ENCODE measurements around the gene CACNB2. TPM values are rescaled to one million over a fixed set of nuclear protein-coding genes. Genes with fewer than 3 reads are reported as not detected.
A peak's percentile ranks its signal among the peaks of the same experiment; 100 is the strongest.

The CACNB2 gene
- total RNA-seq, 1 donor from 2014 or later: 0.96 TPM

DNA sequence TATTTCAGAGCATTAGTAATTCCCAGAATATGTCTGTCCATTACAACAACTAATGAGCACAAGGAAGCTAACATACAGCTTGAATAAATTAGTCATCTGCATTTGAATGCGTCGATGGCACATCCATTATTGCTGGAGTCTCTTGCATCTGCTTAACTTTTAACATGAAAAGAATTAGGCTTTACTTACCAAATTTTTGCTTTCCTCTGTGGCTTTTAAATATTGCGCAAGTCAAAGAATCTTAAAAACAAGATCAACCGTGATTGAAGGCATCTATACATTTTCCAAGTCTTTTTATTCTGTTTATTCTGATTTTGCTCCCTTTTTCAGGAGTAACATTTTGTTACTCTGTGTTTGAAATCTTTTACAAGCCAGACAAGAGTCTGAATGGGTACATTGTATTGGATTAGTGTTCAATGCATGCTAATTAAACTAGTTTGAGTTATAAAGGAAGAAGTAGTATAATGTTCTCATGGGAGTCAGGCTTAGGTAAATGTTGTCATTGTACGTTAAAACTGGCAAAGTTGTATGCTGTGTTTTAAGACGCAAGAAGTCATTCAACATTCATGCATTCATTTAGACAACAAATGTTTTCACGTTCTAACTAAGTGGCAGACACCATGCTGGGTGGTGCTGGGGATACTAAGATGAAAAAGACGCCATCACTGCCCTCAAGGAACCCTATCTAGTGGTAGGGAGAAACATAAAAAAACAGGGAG, 4.0 kb upstream of the CACNB2 start:
- Histone ChIP-seq H3K4me3 (no peak overlapping the region), H3K9me3 (no peaks in the 10 kb centered on the region), H3K36me3 (no peaks in the 10 kb centered on the region), H3K27me3 (no peaks in the 10 kb centered on the region), H3K27ac (no peak overlapping the region), H3K4me1 (peaks cover 0 to 4% of the 10 kb centered on the region in 2 donors)
- intact Hi-C loops (cut with DNase I): no loop called here
- TF ChIP-seq, protein P1, sequence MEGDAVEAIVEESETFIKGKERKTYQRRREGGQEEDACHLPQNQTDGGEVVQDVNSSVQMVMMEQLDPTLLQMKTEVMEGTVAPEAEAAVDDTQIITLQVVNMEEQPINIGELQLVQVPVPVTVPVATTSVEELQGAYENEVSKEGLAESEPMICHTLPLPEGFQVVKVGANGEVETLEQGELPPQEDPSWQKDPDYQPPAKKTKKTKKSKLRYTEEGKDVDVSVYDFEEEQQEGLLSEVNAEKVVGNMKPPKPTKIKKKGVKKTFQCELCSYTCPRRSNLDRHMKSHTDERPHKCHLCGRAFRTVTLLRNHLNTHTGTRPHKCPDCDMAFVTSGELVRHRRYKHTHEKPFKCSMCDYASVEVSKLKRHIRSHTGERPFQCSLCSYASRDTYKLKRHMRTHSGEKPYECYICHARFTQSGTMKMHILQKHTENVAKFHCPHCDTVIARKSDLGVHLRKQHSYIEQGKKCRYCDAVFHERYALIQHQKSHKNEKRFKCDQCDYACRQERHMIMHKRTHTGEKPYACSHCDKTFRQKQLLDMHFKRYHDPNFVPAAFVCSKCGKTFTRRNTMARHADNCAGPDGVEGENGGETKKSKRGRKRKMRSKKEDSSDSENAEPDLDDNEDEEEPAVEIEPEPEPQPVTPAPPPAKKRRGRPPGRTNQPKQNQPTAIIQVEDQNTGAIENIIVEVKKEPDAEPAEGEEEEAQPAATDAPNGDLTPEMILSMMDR (IDR thresholded peaks at IDR 0.05): no peak
- no peak for DNase-seq (ENCODE audit: low spot score in 2 of 2)

DNA sequence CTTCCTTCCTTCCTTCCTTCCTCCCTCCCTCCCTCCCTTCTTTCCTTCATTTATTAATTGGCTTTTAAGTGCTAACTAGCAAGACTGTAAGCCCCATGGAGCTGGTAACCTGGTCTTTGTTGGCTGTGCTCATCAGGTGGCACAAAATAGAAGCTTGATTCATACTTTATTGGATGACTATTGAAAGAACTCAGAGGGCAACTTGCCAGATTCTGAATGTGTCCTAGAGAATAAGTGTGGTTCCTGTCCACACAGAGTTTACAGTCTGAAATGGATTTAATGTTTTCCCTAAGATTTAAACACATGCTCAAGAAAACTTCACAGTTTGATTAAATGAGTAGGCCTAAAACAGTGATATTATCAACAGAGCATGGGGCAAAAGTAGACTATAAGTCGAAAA, 3.1 kb upstream of the CACNB2 start:
- Histone ChIP-seq H3K9me3 (no peaks in the 10 kb centered on the region), H3K4me3 (no peak overlapping the region), H3K27me3 (no peaks in the 10 kb centered on the region), H3K27ac (no peak overlapping the region), H3K4me1 (peaks cover 0 to 4% of the 10 kb centered on the region in 2 donors), H3K36me3 (no peaks in the 10 kb centered on the region)
- intact Hi-C loops (cut with DNase I): no loop called here
- no peak for DNase-seq (ENCODE audit: low spot score in 2 of 2)
- TF ChIP-seq, protein P1 (IDR thresholded peaks at IDR 0.05): no peak

DNA sequence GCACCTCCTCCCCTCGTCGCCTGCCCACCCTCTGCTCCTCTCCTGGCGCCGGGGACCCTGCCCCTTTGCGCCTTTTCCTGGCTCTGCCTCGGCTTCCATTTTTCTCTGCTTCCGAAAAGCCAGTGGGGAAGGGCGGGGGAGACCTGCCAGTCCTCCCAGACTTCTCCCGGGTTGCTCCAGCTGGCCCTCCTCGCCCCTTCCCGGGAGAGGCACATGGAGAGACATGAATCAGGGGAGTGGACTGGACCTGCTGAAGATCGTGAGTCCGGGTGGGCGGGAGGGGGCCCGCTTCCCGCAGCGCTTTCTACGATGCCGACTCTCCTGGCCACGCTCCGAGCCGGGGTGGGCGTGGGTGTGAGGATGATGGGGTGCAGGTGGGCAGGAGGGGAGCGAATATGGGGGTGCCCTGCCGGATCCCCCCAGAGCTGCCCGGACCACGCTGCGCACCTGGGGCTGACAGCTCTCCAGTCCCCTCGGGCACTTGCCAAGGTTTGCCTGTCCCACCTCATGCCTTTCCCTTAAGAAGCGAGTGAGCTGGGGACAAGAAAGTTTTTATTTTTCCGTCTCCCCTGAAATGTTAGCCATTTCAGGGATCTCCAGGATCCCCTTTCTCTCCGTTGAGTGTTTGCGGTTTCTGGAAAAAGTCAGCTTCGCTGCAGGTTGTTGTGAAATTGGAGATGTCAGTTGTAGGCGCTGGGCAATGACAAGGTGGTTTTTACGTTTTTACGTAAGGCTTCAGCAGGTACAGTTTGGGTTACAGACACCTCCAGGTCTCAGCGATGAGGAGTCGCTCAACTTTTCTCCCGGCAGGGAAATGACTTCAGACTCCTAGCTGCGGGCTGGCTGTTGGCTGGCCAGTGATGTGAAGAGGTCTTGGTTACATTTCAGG, 977 bp downstream of the CACNB2 start:
- no peaks in the 10 kb centered on the region for H3K27me3 ChIP-seq

DNA sequence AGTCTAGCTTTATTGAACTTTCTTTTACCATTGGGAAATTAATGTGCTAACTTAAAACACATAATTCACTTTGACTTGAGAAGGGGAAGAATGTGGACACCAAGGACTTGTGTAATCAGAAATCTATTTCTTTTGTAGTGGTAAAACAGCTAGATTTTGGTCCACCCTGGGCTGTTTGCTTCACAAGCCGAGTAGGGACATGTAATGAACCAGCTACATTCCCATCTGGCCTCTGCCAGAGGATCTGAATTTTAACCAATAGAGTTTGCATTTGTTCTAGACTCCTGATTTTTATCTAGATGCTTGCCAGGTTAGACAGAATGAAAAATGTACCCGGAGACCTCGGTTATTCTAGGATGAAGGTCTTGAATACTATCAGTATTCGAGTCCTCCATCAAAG, 1.9 kb downstream of the CACNB2 start:
- H3K4me1 ChIP-seq: peaks cover 0 to 17% of the 10 kb centered on the region in 2 donors
- TF ChIP-seq, protein P1 (IDR thresholded peaks at IDR 0.05): no peak
- H3K27ac ChIP-seq: peak overlapping the region; percentile 80 to 82

More for the DNA sequence above, 977 bp downstream of the CACNB2 start:
- H3K27ac ChIP-seq: peak overlapping the region; percentile 80 to 82
- no peaks in the 10 kb centered on the region for H3K9me3 ChIP-seq
- H3K4me1 ChIP-seq: peaks cover 0 to 17% of the 10 kb centered on the region in 2 donors
- H3K36me3 ChIP-seq: no peaks in the 10 kb centered on the region
- H3K4me3 ChIP-seq: peak overlapping the region; percentile 67 to 69
- intact Hi-C loops (cut with DNase I): loop anchor here (1.0 to 5.0 kb wide), 5 partner anchors 18 to 516 kb away; no protein-coding TSS in a partner anchor
- TF ChIP-seq, protein P1 (IDR thresholded peaks at IDR 0.05): no peak
- DNase-seq (ENCODE audit: low spot score in 2 of 2): no peak

DNA sequence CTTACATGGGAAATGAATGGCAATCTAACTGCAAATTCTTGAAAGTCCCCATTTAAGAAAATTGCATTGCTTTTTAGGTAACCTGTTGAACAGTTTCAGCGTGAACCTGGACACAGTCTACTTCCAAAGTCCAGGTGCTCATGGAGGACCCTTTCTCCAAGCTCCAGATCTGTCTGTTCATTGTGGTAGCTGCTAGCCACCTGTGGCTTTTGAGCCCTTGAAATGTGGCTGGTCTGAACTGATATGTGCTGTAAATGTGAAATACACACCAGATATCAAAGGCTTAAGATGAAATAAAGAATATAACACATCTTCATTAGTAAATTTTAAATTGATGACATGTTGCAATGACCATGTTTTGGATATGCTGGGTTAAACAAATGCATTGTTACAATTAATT, 4.2 kb downstream of the CACNB2 start:
- Histone ChIP-seq H3K27ac (peak overlapping the region; percentile 57 to 69), H3K4me3 (no peak overlapping the region), H3K9me3 (no peaks in the 10 kb centered on the region), H3K4me1 (peaks cover 0 to 16% of the 10 kb centered on the region in 2 donors), H3K27me3 (no peaks in the 10 kb centered on the region), H3K36me3 (no peaks in the 10 kb centered on the region)
- intact Hi-C loops (cut with DNase I): loop anchor here (5.0 kb wide), 1 partner anchor 232 kb away; no protein-coding TSS in a partner anchor
- no peak for DNase-seq (ENCODE audit: low spot score in 2 of 2)
- TF ChIP-seq, protein P1 (IDR thresholded peaks at IDR 0.05): no peak

More for the DNA sequence above, 1.9 kb downstream of the CACNB2 start:
- Histone ChIP-seq H3K4me3 (peak overlapping the region in 1 of 2 donors; percentile 67), H3K27me3 (no peaks in the 10 kb centered on the region), H3K36me3 (no peaks in the 10 kb centered on the region), H3K9me3 (no peaks in the 10 kb centered on the region)
- intact Hi-C loops (cut with DNase I): loop anchor here (5.0 kb wide), 1 partner anchor 230 kb away; no protein-coding TSS in a partner anchor
- DNase-seq (ENCODE audit: low spot score in 2 of 2): no peak

Data from ascending aorta (tissue), 2 donors.